HEK293 (cell line): ENCODE measurements around the gene FIG4.

Experiments used
- CTCF ChIA-PET: fragments of 350-600 bp; formaldehyde crosslinking; extraction: SDS; loops from one replicate; lab custom pipeline; 2021; ENCODE audit warnings: antibody characterized with exemption; lab: Yijun Ruan, JAX
- POLR2A ChIA-PET: fragments of 300-600 bp; formaldehyde crosslinking; extraction: SDS; loops from one replicate; lab custom pipeline; 2020; ENCODE audit warnings: antibody characterized with exemption, inconsistent platforms; lab: Yijun Ruan, JAX
- H3K27ac ChIP-seq: fragments of 200-500 bp; sonication (Bioruptor generic); 2 replicates; pipeline ENCODE4 v1.5.1; 2014; ENCODE audit warnings: low read depth, low read length, control low read depth, inconsistent platforms; ENCODE audit errors: extremely low read depth
- H3K36me3 ChIP-seq, 2 experiments: fragments of 200-500 bp in 1 of 2; sonication (Bioruptor generic) in 1 of 2; 1 replicate in 1 of 2; 2 replicates in 1 of 2; pipeline ENCODE4 v1.5.1; 2014 to 2017; ENCODE audit warnings: inconsistent platforms in 2 of 2, low read length in 2 of 2; ENCODE audit not compliant: control insufficient read depth in 2 of 2, insufficient read depth in 1 of 2
- H3K4me1 ChIP-seq: fragments of 200-500 bp; sonication (Bioruptor generic); 2 replicates; pipeline ENCODE4 v1.5.1; 2014; ENCODE audit warnings: mild to moderate bottlenecking, low read length, inconsistent platforms; ENCODE audit not compliant: control insufficient read depth, insufficient read depth
- H3K4me3 ChIP-seq: 2 replicates; pipeline ENCODE4 v1.5.1; 2011; ENCODE audit warnings: low read depth, mild to moderate bottlenecking, control low read depth, low read length, moderate library complexity
- H3K9me3 ChIP-seq: fragments of 200-500 bp; sonication (Bioruptor generic); 2 replicates; pipeline ENCODE4 v1.5.1; 2014; ENCODE audit warnings: low read depth, low read length, inconsistent platforms; ENCODE audit not compliant: control insufficient read depth, insufficient read depth
- BCL6B ChIP-seq: fragments of 450-650 bp; formaldehyde crosslinking; IDR thresholded peaks from 2 replicates; pipeline ENCODE4 v1.5.1; 2017; ENCODE audit warnings: missing biosample characterization, missing genetic modification characterization
- GLI2 ChIP-seq: fragments of 450-650 bp; formaldehyde crosslinking; IDR thresholded peaks from 2 replicates; pipeline ENCODE4; 2017; ENCODE audit warnings: missing biosample characterization, missing genetic modification characterization, low read depth, borderline replicate concordance
- IKZF3 ChIP-seq: fragments of 450-650 bp; IDR thresholded peaks from 2 replicates; pipeline ENCODE4 v1.5.0; 2018; ENCODE audit warnings: missing biosample characterization, mild to moderate bottlenecking, missing genetic modification characterization, moderate library complexity
- KLF1 ChIP-seq: fragments of 450-650 bp; formaldehyde crosslinking; IDR thresholded peaks from 2 replicates; pipeline ENCODE4 v1.5.1; 2016; ENCODE audit warnings: missing biosample characterization, missing genetic modification characterization
- SP3 ChIP-seq: fragments of 450-650 bp; formaldehyde crosslinking; IDR thresholded peaks from 2 replicates; pipeline ENCODE4 v1.5.1; 2016; ENCODE audit warnings: missing biosample characterization, missing genetic modification characterization
- ZBTB1 ChIP-seq: fragments of 450-650 bp; formaldehyde crosslinking; IDR thresholded peaks from 2 replicates; pipeline ENCODE4 v1.5.1; 2016; ENCODE audit warnings: missing biosample characterization, missing genetic modification characterization
- ZNF132 ChIP-seq: fragments of 450-650 bp; formaldehyde crosslinking; IDR thresholded peaks from 2 replicates; pipeline ENCODE4 v1.5.1; 2017; ENCODE audit warnings: missing biosample characterization, missing genetic modification characterization, borderline replicate concordance
- ZNF146 ChIP-seq: fragments of 450-650 bp; formaldehyde crosslinking; IDR thresholded peaks from 2 replicates; pipeline ENCODE4 v1.5.1; 2016; ENCODE audit warnings: missing biosample characterization, missing genetic modification characterization
- ZNF18 ChIP-seq: fragments of 450-650 bp; formaldehyde crosslinking; IDR thresholded peaks from 2 replicates; pipeline ENCODE4 v1.5.1; 2016; ENCODE audit warnings: missing biosample characterization, missing genetic modification characterization
- ZNF24 ChIP-seq: fragments of 450-650 bp; formaldehyde crosslinking; IDR thresholded peaks from 2 replicates; pipeline ENCODE4 v1.5.1; 2016; ENCODE audit warnings: missing biosample characterization, missing genetic modification characterization
- ZNF48 ChIP-seq: fragments of 450-650 bp; formaldehyde crosslinking; IDR thresholded peaks from 2 replicates; pipeline ENCODE4 v1.5.1; 2016; ENCODE audit warnings: missing biosample characterization, missing genetic modification characterization
- ZNF560 ChIP-seq: fragments of 450-650 bp; formaldehyde crosslinking; IDR thresholded peaks from 2 replicates; pipeline ENCODE4 v1.5.1; 2017; ENCODE audit warnings: missing biosample characterization, missing genetic modification characterization, borderline replicate concordance
- ZNF571 ChIP-seq: fragments of 450-650 bp; formaldehyde crosslinking; IDR thresholded peaks from 2 replicates; pipeline ENCODE4 v1.5.0; 2017; ENCODE audit warnings: missing biosample characterization, missing genetic modification characterization
- ZNF610 ChIP-seq: fragments of 450-650 bp; formaldehyde crosslinking; IDR thresholded peaks from 2 replicates; pipeline ENCODE4 v1.5.1; 2016; ENCODE audit warnings: missing biosample characterization, missing genetic modification characterization, borderline replicate concordance
- ZNF623 ChIP-seq: fragments of 450-650 bp; formaldehyde crosslinking; IDR thresholded peaks from 2 replicates; pipeline ENCODE4 v1.5.1; 2016; ENCODE audit warnings: missing biosample characterization, missing genetic modification characterization
- ZNF658 ChIP-seq: fragments of 450-650 bp; formaldehyde crosslinking; IDR thresholded peaks from 2 replicates; pipeline ENCODE4; 2016; ENCODE audit warnings: missing biosample characterization, missing genetic modification characterization
- ZNF664 ChIP-seq: fragments of 450-650 bp; formaldehyde crosslinking; IDR thresholded peaks from 2 replicates; pipeline ENCODE4 v1.5.1; 2016; ENCODE audit warnings: missing biosample characterization, missing genetic modification characterization
- ZNF677 ChIP-seq: fragments of 450-650 bp; IDR thresholded peaks from 2 replicates; pipeline ENCODE4 v1.5.0; 2018; ENCODE audit warnings: missing biosample characterization, mild to moderate bottlenecking, missing genetic modification characterization, moderate library complexity
- ZNF76 ChIP-seq: fragments of 450-650 bp; formaldehyde crosslinking; IDR thresholded peaks from 2 replicates; pipeline ENCODE4; 2016; ENCODE audit warnings: low read depth, missing biosample characterization, missing genetic modification characterization, borderline replicate concordance
- ZNF837 ChIP-seq: fragments of 450-650 bp; formaldehyde crosslinking; IDR thresholded peaks from 2 replicates; pipeline ENCODE4 v1.5.1; 2016; ENCODE audit warnings: missing biosample characterization, missing genetic modification characterization
- TF ChIP-seq, protein P1 (sequence below): fragments of 450-650 bp; formaldehyde crosslinking; IDR thresholded peaks from 2 replicates; pipeline ENCODE4 v1.5.1; 2016; ENCODE audit warnings: missing biosample characterization, missing genetic modification characterization
- TF ChIP-seq, protein P2 (sequence below): fragments of 450-650 bp; formaldehyde crosslinking; IDR thresholded peaks from 2 replicates; pipeline ENCODE4 v1.5.1; 2016; ENCODE audit warnings: missing biosample characterization, missing genetic modification characterization
- TF ChIP-seq, protein P3 (sequence below): fragments of 450-650 bp; formaldehyde crosslinking; IDR thresholded peaks from 2 replicates; pipeline ENCODE4 v1.5.1; 2016; ENCODE audit warnings: missing biosample characterization, missing genetic modification characterization
- TF ChIP-seq, protein P4 (sequence below): fragments of 450-650 bp; formaldehyde crosslinking; conservative IDR thresholded peaks from 2 replicates; pipeline ENCODE4 v1.5.1; 2016; ENCODE audit warnings: low read depth, missing biosample characterization, missing genetic modification characterization

Gene FIG4

DNA sequence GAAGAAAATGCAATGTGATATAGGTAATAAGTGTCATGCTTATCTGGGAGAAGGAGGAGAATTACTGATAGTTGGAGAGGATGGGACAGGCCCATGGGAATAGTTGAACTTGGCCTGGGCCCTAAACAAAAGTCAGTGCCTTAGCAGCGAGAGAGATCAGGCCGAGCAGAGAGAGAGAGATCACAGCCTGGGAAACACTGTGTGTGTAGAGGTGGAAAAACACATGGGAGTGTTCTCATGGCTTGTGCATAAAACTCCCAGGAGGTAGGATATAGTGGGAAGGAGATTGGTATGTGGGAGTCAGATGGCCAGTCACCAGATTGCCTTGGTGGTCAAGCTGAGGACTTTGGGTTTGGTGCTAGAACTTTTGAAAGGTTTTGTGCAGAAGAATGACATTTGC, 47.6 kb downstream of the FIG4 start (continued):
- TF ChIP-seq, protein P1, sequence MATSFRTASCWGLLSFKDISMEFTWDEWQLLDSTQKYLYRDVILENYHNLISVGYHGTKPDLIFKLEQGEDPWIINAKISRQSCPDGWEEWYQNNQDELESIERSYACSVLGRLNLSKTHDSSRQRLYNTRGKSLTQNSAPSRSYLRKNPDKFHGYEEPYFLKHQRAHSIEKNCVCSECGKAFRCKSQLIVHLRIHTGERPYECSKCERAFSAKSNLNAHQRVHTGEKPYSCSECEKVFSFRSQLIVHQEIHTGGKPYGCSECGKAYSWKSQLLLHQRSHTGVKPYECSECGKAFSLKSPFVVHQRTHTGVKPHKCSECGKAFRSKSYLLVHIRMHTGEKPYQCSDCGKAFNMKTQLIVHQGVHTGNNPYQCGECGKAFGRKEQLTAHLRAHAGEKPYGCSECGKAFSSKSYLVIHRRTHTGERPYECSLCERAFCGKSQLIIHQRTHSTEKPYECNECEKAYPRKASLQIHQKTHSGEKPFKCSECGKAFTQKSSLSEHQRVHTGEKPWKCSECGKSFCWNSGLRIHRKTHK (tag by site-specific recombination), result no peak
- TF ChIP-seq GLI2 (tag by site-specific recombination) (no peak), ZNF623 (tag by site-specific recombination) (no peak), ZNF76 (tag by site-specific recombination) (no peak)

GRCh38 chr6:109739686-109740085, 48.6 kb downstream of the FIG4 start:
- Histone ChIP-seq H3K9me3 (no peaks in the 10 kb centered on the region), H3K4me1 (no peaks in the 10 kb centered on the region), H3K4me3 (no peak overlapping the region), H3K36me3 (peaks cover 0 to 39% of the 10 kb centered on the region in 2 experiments; a peak in 1 of 3 replicates), H3K27ac (no peak overlapping the region)
- TF ChIP-seq, protein P2, sequence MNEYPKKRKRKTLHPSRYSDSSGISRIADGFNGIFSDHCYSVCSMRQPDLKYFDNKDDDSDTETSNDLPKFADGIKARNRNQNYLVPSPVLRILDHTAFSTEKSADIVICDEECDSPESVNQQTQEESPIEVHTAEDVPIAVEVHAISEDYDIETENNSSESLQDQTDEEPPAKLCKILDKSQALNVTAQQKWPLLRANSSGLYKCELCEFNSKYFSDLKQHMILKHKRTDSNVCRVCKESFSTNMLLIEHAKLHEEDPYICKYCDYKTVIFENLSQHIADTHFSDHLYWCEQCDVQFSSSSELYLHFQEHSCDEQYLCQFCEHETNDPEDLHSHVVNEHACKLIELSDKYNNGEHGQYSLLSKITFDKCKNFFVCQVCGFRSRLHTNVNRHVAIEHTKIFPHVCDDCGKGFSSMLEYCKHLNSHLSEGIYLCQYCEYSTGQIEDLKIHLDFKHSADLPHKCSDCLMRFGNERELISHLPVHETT (tag by site-specific recombination), result no peak
- TF ChIP-seq ZNF610 (tag by site-specific recombination) (no peak), ZNF132 (tag by site-specific recombination) (no peak), ZNF146 (tag by site-specific recombination) (no peak), ZNF560 (tag by site-specific recombination) (no peak), ZNF677 (no peak), SP3 (no peak), ZNF18 (tag by site-specific recombination) (no peak), ZNF571 (no peak), ZNF837 (no peak), ZNF24 (no peak), ZBTB1 (tag by site-specific recombination) (no peak), IKZF3 (tag by site-specific recombination) (no peak), KLF1 (no peak), ZNF48 (tag by site-specific recombination) (no peak), ZNF664 (tag by site-specific recombination) (no peak), ZNF658 (tag by site-specific recombination) (no peak), BCL6B (tag by site-specific recombination) (no peak)
- TF ChIP-seq, protein P3, sequence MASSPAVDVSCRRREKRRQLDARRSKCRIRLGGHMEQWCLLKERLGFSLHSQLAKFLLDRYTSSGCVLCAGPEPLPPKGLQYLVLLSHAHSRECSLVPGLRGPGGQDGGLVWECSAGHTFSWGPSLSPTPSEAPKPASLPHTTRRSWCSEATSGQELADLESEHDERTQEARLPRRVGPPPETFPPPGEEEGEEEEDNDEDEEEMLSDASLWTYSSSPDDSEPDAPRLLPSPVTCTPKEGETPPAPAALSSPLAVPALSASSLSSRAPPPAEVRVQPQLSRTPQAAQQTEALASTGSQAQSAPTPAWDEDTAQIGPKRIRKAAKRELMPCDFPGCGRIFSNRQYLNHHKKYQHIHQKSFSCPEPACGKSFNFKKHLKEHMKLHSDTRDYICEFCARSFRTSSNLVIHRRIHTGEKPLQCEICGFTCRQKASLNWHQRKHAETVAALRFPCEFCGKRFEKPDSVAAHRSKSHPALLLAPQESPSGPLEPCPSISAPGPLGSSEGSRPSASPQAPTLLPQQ (tag by site-specific recombination), result no peak
- TF ChIP-seq, protein P4, sequence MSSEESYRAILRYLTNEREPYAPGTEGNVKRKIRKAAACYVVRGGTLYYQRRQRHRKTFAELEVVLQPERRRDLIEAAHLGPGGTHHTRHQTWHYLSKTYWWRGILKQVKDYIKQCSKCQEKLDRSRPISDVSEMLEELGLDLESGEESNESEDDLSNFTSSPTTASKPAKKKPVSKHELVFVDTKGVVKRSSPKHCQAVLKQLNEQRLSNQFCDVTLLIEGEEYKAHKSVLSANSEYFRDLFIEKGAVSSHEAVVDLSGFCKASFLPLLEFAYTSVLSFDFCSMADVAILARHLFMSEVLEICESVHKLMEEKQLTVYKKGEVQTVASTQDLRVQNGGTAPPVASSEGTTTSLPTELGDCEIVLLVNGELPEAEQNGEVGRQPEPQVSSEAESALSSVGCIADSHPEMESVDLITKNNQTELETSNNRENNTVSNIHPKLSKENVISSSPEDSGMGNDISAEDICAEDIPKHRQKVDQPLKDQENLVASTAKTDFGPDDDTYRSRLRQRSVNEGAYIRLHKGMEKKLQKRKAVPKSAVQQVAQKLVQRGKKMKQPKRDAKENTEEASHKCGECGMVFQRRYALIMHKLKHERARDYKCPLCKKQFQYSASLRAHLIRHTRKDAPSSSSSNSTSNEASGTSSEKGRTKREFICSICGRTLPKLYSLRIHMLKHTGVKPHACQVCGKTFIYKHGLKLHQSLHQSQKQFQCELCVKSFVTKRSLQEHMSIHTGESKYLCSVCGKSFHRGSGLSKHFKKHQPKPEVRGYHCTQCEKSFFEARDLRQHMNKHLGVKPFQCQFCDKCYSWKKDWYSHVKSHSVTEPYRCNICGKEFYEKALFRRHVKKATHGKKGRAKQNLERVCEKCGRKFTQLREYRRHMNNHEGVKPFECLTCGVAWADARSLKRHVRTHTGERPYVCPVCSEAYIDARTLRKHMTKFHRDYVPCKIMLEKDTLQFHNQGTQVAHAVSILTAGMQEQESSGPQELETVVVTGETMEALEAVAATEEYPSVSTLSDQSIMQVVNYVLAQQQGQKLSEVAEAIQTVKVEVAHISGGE (tag by site-specific recombination), result no peak
- CTCF ChIA-PET, result no interaction called here
- POLR2A ChIA-PET, result no interaction called here
